ENCODE data around the gene PCNA.
"Not testable (repeated sequence)": the region's sequence is repeated elsewhere in the genome, so short reads cannot be mapped to it uniquely, and the experiment has no call there.

Gene PCNA

DNA sequence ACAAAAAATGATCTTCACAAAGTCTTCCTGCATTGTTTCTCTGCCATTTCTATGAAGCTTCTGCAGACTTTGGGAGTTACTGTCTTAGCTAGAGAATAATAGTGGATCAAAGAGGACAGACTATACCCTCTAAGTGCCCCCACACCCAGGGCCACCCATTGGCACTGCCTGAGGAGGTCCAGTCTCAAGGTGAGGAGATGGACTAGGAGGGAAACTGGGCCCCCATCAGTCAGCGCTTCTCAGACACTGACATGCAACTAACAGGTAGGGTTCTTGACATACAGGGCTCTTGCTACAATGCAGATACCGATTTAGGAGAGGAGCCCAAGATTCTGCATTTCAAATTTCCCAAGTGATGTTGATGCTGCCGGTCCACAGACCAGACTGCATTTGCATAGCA is 24.3 kb downstream of the PCNA start:
- Mint-ChIP-seq H3K4me3 (no peak overlapping the region), H3K36me3 (peaks cover 54% of the 10 kb centered on the region), H3K4me1 (peaks cover 3% of the 10 kb centered on the region), H3K27ac (peak overlapping the region; percentile 3), H3K9me3 (no peaks in the 10 kb centered on the region)
- no peak for DNase-seq (ENCODE audit: low spot score in 2 of 2)
- no peak for ATAC-seq

DNA sequence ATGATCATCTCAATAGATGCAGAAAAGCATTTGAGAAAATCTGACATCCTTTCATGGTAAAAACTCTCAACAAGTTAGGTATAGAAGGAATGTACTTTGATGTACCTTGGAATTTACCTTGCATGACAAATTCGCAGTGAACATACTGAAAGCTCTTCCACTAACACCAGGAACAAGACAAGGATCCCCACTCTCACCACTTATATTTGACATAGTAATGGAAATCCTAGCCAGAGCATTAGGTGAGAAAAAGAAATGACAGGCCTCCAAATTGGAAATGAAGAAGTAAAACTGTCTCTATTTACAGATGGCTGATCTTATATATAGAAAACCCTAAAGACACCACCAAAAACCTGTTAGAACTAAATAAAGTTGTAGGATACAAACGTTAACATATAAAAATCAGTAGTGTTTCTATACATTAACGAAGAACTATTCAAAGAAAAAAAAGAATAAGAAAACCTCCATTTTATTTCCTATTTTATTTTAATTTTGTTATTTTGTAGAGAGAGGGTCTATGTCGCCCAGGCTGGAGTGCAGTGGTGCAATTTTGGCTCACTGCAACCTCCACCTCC is 26.9 kb downstream of the PCNA start:
- Mint-ChIP-seq H3K4me3 (no peak overlapping the region), H3K27ac (no peak overlapping the region), H3K4me1 (peaks cover 16% of the 10 kb centered on the region), H3K9me3 (no peaks in the 10 kb centered on the region), H3K36me3 (peaks cover 28% of the 10 kb centered on the region)
- DNase-seq (ENCODE audit: low spot score in 2 of 2) (no peak), ATAC-seq (no peak)

DNA sequence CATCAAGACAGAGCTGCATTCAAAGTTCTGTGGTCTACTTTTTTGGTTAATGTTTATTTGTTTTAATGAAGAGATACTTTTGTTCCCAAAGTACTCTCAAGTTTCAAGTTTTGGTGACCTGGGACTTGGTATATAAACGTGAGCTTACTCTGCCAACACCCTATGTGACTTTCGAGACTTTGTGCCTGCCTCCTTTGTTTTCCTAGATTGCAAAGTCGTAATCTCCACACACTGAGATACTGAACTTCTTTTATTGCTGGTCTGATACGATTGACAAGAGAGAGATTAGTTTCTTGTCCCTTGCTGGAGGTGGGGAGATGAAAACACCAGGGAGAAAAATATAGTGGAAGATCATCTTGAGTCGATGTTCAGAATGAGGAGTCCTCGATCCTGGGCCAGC is 27.9 kb downstream of the PCNA start:
- H3K36me3 Mint-ChIP-seq = peaks cover 18% of the 10 kb centered on the region
- no peaks in the 10 kb centered on the region for H3K9me3 Mint-ChIP-seq
- H3K4me3 Mint-ChIP-seq = no peak overlapping the region
- no peak overlapping the region for H3K27ac Mint-ChIP-seq
- no peak for DNase-seq (ENCODE audit: low spot score in 2 of 2)
- no peak for ATAC-seq
- peaks cover 16% of the 10 kb centered on the region for H3K4me1 Mint-ChIP-seq

DNA sequence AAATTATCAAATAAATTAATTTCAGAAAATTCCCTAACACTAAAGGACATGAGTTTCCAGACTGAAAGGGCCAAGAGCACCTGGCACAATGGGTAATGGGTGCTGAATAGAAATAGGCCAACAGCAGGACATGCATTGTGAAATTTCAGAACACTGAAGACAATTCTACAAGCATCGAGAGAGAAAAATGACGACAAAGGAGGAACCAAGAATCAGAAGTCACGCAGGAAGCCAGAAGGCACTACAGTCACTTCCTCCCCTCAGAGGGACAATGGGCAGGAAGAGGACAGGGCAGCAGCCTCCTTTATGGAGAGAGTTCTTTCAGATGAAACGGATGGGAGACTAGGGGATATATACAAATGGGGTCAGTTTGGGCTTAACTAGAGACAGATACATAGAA is 29.6 kb downstream of the PCNA start:
- peaks cover 16% of the 10 kb centered on the region for H3K4me1 Mint-ChIP-seq
- peak overlapping the region; percentile 0 for H3K4me3 Mint-ChIP-seq
- H3K36me3 Mint-ChIP-seq = peaks cover 13% of the 10 kb centered on the region
- ATAC-seq (peak; percentile 64), DNase-seq (ENCODE audit: low spot score in 2 of 2) (no peak)
- peak overlapping the region; percentile 80 for H3K27ac Mint-ChIP-seq
- no peaks in the 10 kb centered on the region for H3K9me3 Mint-ChIP-seq

DNA sequence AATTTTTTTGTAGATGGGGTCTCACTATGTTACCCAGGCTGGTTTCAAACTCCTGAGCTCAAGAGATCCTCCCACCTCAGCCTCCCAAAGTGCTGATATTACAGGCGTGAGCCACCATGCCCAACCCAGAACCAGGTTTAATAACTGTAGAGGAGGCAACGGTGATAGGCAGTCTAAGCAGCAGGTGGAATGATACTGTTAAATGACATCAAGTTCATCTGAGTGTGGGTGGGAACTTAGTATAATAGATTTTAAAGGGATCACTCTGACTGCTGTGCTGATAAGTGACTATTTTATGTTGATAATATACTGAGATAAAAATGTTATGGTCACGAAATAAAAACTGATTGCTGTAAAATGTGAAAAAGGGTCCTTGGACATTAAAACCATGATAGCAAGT is 31.1 kb downstream of the PCNA start:
- peaks cover 13% of the 10 kb centered on the region for H3K36me3 Mint-ChIP-seq
- ATAC-seq (no peak), DNase-seq (ENCODE audit: low spot score in 2 of 2) (no peak)
- H3K4me3 Mint-ChIP-seq = no peak overlapping the region
- no peaks in the 10 kb centered on the region for H3K9me3 Mint-ChIP-seq
- peak overlapping the region; percentile 80 for H3K27ac Mint-ChIP-seq
- H3K4me1 Mint-ChIP-seq = peaks cover 16% of the 10 kb centered on the region

DNA sequence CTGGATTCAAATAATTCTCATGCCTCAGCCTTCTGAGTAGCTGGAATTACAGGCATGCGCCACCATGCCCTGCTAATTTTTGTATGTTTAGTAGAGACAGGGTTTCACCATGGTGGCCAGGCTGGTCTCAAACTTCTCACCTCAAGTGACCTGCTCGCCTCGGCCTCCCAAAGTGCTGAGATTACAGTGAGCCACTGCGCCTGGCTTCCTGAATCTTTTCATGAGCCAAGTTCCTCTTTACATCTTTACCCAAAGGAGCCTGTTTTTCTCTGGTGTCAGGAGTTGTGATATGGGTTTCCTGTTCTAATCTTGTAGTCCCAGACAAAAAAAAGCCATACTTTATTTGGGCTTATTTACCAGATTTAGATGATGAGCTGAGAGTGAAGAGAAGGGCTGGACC is 34.4 kb downstream of the PCNA start:
- DNase-seq (ENCODE audit: low spot score in 2 of 2) (no peak), ATAC-seq (no peak)
- no peaks in the 10 kb centered on the region for H3K9me3 Mint-ChIP-seq
- no peaks in the 10 kb centered on the region for H3K36me3 Mint-ChIP-seq
- peaks cover 23% of the 10 kb centered on the region for H3K4me1 Mint-ChIP-seq
- H3K4me3 Mint-ChIP-seq = no peak overlapping the region
- peak overlapping the region; percentile 60 for H3K27ac Mint-ChIP-seq

DNA sequence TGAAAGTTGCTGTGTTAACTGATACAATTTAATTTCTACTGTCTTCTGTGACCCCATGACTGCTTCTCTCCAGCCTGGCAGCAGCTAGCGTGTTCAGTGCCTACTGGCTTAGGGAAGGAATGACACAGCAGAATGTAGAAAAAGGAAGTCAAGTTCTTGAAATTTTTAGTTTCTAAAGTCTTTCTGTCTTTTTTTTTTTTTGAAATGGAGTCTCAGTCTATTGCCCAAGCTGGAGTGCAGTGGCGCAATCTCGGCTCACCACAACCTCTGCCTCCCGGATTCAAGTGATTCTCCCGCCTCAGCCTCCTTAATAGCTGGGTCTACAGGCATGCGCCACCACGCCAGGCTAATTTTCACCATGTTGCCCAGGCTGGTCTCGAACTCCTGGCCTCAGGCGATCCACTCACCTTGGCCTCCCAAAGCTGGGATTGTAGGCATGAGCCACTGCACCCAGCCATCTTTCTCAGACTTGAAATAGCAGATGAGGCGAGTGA is 39.3 kb downstream of the PCNA start:
- Mint-ChIP-seq H3K9me3 (no peaks in the 10 kb centered on the region), H3K4me1 (peaks cover 37% of the 10 kb centered on the region), H3K4me3 (no peak overlapping the region), H3K27ac (peak overlapping the region; percentile 77), H3K36me3 (peaks cover 6% of the 10 kb centered on the region)
- no peak for DNase-seq (ENCODE audit: low spot score in 2 of 2)
- ATAC-seq = peak; percentile 44

DNA sequence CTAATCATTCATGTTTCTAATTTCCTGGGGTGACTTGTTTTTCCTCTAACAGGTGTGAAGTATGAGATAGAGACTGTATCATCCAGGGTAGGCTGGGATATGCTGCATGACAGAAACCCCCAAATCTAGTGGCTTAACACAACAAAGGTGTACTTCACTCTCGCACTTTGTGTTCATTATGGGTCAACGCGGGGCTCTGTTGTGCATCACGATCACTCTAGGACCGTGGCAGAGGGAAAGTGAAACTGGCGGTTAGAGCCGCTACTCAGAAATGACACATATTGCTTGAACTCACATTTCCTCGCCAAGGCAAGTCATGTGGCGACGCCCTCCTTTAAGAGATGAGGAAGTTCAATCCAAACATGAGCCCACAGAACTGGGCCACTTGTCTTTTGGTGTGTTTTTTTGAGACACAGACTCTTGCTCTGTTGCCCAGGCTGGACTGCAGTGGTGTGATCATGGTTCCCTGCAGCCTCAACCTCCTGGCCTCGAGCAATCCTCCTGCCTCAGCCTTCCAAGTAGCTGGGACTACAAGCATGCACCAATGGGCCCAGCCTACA is 41.3 kb downstream of the PCNA start:
- ATAC-seq (peak; percentile 97), DNase-seq (ENCODE audit: low spot score in 2 of 2) (peak; percentile 47 to 86)
- peaks cover 48% of the 10 kb centered on the region for H3K4me1 Mint-ChIP-seq

DNA sequence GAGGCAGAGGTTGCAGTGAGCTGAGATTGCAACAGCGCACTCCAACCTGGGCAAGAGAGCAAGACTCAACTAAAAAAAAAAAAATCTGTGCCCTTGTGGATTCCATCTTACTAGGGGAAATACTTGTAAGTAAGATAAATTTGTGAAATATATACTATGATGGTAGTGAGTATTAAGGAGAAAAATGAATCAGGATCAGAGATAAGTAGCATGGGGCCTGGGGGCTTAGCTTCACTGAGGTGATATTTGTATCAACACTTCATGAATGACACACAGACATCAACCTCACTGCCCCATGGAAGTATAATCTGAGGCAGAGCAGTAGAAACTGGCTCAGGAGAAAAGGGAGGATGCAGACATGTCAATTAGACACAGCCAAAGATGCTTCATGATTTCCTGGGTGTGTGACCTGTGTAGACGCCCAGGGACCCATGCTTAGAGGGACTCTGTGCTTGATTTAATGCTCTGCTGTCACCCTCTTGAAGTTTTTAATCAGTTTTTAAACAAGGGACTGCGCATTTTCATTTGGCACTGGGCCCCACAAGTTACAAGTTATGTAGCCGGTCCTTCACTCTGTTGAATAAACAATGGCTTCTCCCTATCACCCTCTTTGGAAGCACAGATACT is 41.9 kb downstream of the PCNA start:
- ATAC-seq (peak; percentile 66), DNase-seq (ENCODE audit: low spot score in 2 of 2) (no peak)
- Mint-ChIP-seq H3K4me1 (peaks cover 48% of the 10 kb centered on the region), H3K27ac (peak overlapping the region; percentile 77), H3K9me3 (no peaks in the 10 kb centered on the region), H3K4me3 (peak overlapping the region; percentile 55), H3K36me3 (peaks cover 6% of the 10 kb centered on the region)

More for the DNA sequence above, 41.3 kb downstream of the PCNA start:
- no peaks in the 10 kb centered on the region for H3K9me3 Mint-ChIP-seq
- peak overlapping the region; percentile 55 for H3K4me3 Mint-ChIP-seq
- peak overlapping the region; percentile 77 for H3K27ac Mint-ChIP-seq
- H3K36me3 Mint-ChIP-seq = peaks cover 6% of the 10 kb centered on the region

DNA sequence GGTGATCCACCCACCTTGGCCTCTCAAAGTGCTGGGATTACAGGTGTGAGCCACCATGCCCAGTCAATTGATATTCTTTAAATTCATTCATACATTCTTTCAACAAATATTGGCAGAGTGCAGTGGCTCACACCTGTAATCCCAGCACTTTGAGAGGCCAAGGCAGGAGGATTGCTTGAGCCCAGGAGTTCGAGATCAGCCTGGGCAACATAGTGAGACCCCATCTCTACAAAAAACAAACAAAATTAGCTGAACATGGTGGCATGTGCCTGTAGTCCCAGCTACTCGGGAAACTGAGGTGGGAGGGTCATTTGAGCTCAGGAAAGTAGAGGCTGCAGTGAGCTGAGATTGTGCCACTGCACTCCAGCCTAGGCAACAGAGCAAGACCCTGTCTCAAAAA is 42.8 kb downstream of the PCNA start:
- H3K27ac Mint-ChIP-seq; H3K9me3 Mint-ChIP-seq; H3K36me3 Mint-ChIP-seq; ATAC-seq; DNase-seq (ENCODE audit: low spot score in 2 of 2); H3K4me3 Mint-ChIP-seq: not testable (repeated sequence)
- H3K4me1 Mint-ChIP-seq = peaks cover 48% of the 10 kb centered on the region

DNA sequence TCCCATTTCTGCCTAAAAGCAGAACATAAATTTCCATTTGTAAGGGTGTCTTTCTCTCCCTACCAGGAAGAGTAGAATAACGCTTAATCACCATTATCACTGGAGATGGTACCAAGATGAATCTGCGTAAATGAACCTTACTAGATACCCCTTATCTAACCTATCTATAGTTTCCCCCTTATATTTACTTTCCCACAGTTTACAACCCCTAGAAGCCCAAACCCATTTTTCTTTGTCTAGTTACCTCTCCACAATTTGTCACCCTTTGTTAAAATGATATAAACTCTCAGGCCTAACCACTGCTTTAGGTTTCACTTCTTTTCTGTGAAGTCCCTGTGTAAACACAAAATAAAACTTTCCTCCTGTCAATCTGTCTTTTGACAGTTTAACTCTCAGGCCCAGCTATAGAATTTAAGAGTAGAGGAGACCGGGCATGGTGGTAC is 45.5 kb downstream of the PCNA start:
- H3K27ac Mint-ChIP-seq = no peak overlapping the region
- H3K9me3 Mint-ChIP-seq = no peaks in the 10 kb centered on the region
- peaks cover 6% of the 10 kb centered on the region for H3K36me3 Mint-ChIP-seq
- H3K4me3 Mint-ChIP-seq = no peak overlapping the region
- ATAC-seq (no peak), DNase-seq (ENCODE audit: low spot score in 2 of 2) (no peak)
- H3K4me1 Mint-ChIP-seq = peaks cover 36% of the 10 kb centered on the region

DNA sequence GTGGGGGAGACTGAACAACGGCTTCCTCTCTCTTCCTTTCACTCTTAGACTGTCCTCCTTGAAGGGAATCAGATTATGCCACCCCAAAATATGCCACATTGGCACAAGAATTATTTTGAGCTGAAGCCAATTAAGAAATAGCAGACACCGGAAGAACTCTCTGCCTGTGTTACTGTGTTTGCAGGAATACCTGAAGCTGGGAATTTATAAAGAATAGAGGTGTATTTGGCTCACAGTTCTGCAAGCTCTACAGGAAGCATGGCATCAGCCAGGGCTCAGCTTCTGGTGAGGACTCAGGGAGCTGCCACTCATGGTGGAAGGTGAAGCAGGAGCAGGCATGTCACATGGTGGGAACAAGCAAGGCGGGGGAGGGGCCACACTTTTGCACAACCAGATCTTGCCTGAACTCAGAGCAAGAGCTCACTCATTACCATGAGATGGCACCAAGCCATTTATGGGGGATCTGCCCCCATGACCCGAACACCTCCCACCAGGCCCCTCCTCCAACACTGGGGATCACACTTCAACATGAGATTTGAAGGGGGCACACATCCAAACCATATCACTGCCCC is 46.0 kb downstream of the PCNA start:
- peaks cover 6% of the 10 kb centered on the region for H3K36me3 Mint-ChIP-seq
- no peak for DNase-seq (ENCODE audit: low spot score in 2 of 2)

DNA sequence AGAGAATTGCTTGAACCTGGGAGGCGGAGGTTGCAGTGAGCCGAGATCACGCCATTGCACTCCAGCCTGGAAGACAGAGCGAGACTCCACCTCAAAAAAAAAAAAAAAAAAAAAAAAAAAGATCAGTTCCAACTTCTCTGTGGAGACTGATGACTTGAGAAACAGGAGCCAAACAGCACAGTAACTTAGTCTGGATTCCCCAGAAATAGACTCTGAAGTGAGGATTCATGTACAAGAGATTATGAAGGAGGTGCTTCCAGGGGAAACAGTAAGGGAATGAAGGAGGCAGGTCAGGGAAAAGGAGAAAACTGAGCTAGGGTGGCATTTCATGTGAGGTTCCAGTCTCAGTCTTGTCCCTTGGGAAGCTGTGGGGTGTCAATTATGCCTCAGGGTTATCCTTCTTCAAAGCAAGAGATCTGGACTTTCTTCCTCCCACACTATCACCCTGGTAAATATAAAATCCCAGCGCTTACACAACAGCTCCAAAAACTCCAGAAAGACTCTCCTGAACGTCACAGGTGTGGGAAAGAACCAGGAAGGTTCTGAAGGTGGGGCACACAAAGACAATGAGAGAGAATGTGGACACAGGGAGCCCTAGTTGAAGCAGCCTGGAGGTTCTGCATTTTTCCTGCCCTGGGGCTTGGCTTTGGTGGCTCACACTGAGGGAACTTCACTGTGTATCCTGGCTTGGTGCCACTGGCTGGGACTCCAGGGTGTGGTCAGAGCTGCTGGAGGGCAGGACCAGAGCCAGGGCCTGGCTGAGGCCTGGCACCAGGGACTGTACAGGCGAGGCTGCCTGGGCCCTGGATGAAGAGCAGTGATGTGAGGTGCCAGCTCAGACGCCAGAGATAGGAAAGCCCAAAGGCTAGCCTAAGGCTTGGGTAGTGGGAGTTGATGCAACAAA is 46.8 kb downstream of the PCNA start:
- H3K9me3 Mint-ChIP-seq = no peaks in the 10 kb centered on the region
- H3K4me3 Mint-ChIP-seq = no peak overlapping the region
- ATAC-seq (no peak), DNase-seq (ENCODE audit: low spot score in 2 of 2) (no peak)
- peaks cover 25% of the 10 kb centered on the region for H3K4me1 Mint-ChIP-seq
- H3K27ac Mint-ChIP-seq = no peak overlapping the region
- no peaks in the 10 kb centered on the region for H3K36me3 Mint-ChIP-seq

More for the DNA sequence above, 46.0 kb downstream of the PCNA start:
- no peak overlapping the region for H3K4me3 Mint-ChIP-seq
- no peak overlapping the region for H3K27ac Mint-ChIP-seq
- no peaks in the 10 kb centered on the region for H3K9me3 Mint-ChIP-seq
- ATAC-seq = no peak
- peaks cover 33% of the 10 kb centered on the region for H3K4me1 Mint-ChIP-seq

DNA sequence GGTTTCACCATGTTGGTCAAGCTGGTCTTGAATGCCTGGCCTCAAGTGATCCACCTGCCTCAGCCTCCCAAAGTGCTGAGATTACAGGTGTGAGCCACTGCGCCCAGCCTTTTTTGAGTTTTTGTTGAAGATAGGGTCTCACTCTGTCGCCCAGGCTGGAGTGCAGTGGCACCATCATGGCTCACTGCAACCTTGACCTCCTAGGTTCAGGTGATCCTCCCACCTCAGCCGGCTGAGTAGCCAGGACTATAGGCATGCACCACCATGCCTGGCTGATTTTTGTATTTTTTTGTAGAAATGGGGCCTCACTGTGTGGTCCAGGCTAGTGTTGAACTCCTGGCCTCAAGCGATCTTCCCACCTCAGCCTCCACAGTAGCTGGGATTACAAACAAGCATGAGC is 47.8 kb downstream of the PCNA start:
- not testable (repeated sequence) for DNase-seq (ENCODE audit: low spot score in 2 of 2); ATAC-seq; H3K4me3 Mint-ChIP-seq; H3K27ac Mint-ChIP-seq; H3K9me3 Mint-ChIP-seq; H3K36me3 Mint-ChIP-seq
- H3K4me1 Mint-ChIP-seq = peaks cover 19% of the 10 kb centered on the region

DNA sequence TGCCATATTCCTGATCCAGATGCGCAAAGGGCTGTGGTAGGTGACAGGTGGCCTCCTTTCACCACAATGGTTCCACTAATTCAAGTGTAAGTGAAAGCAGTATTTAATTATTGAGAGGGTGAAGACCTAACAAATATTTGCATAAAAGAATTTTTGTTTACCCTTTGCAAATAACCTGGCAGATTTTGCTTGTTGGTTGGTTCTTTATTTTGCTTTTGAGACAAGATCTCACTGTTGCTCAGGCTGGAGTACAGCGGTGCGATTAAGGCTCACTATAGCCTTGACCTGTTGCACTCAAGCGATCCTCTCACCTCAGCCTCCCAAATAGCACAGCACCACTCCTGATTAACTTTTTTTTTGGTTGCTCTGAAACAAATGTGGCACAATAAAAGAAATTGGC is 49.2 kb downstream of the PCNA start:
- ATAC-seq = no peak
- H3K9me3 Mint-ChIP-seq = no peaks in the 10 kb centered on the region
- peaks cover 19% of the 10 kb centered on the region for H3K4me1 Mint-ChIP-seq
- H3K36me3 Mint-ChIP-seq = no peaks in the 10 kb centered on the region
- H3K27ac Mint-ChIP-seq = no peak overlapping the region
- DNase-seq (ENCODE audit: low spot score in 2 of 2) = no peak
- H3K4me3 Mint-ChIP-seq = no peak overlapping the region

All from stimulated activated effector memory CD8-positive, alpha-beta T cell treated with anti-CD3 and anti-CD28 coated beads, Interleukin-12 subunit alpha, Interleukin-12 subunit beta, amount 100 ng/mL, for 72 hours (primary cell).